ENCODE results near the gene ABHD2. TPM values are rescaled to one million over a fixed set of nuclear protein-coding genes. Genes with fewer than 3 reads are reported as not detected.

Gene ABHD2
- total RNA-seq, 1 experiment from 2014 or later: 15.6 TPM

DNA sequence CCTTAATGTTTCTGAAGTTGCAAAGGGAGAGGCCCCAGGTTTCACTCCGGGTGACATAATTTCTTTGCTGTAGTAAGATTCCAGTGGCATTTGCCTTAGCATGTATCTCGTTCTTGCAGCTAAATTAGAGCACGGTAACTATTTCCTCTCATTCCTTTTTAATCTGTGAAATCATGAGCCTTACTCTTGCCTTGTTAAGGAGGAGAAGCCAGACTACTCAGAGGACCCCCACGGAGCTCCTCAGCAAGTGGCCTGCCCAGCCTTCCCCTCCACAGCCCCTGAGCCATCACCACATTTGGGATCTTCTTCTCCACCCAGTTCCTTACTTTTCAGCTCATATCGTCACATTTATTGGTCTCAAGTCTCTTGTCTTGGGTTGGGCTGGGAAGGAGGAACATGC, 54.2 kb downstream of the ABHD2 start:
- H2BK12ac ChIP-seq (ENCODE audit: insufficient read length, low read depth, low read length): no peak overlapping the region
- H3K4me1 Mint-ChIP-seq: peaks cover 6 to 8% of the 10 kb centered on the region in 2 experiments
- H3K79me2 ChIP-seq (ENCODE audit: insufficient read depth, low read length): no peaks in the 10 kb centered on the region
- no peak overlapping the region for H3K4me2 ChIP-seq (ENCODE audit: insufficient read depth, insufficient read length, low read length)
- no peaks in the 10 kb centered on the region for H3K27me3 Mint-ChIP-seq (ENCODE audit: low read depth)
- H3K56ac ChIP-seq (ENCODE audit: insufficient read length, low read depth, low read length): no peak overlapping the region
- no peak overlapping the region for H4K5ac ChIP-seq (ENCODE audit: insufficient read length, low read depth, low read length)
- no peak overlapping the region for H3K18ac ChIP-seq (ENCODE audit: insufficient read length, low read depth, low read length)
- H2AFZ ChIP-seq (ENCODE audit: low read length): no peak overlapping the region
- no peaks in the 10 kb centered on the region for H3K4me1 ChIP-seq (ENCODE audit: insufficient read depth, low read length)
- H4K91ac ChIP-seq (ENCODE audit: insufficient read length, low read depth, low read length): no peak overlapping the region
- no peak overlapping the region for H2AK5ac ChIP-seq (ENCODE audit: insufficient read length, low read length)
- H2BK5ac ChIP-seq (ENCODE audit: insufficient read length, low read length): no peak overlapping the region
- H3K23ac ChIP-seq (ENCODE audit: insufficient read length, low read depth, low read length): no peak overlapping the region
- no peak overlapping the region for H2BK15ac ChIP-seq (ENCODE audit: low read depth, low read length)
- no peaks in the 10 kb centered on the region for H3K27me3 ChIP-seq (ENCODE audit: insufficient read depth, low read length)
- H3K9ac ChIP-seq (ENCODE audit: extremely low read depth, insufficient read length, low read length): no peak overlapping the region
- no peak overlapping the region for H2BK120ac ChIP-seq (ENCODE audit: low read depth, low read length, poor library complexity, severe bottlenecking)
- no peaks in the 10 kb centered on the region; a peak in 1 of 7 replicates for H3K36me3 Mint-ChIP-seq (ENCODE audit: insufficient read depth in 1 of 3, low read depth in 3 of 3)
- no peak overlapping the region for H3K27ac Mint-ChIP-seq
- no peak overlapping the region for H3T11ph ChIP-seq (ENCODE audit: low read length)
- no peak for DNase-seq
- no peak overlapping the region for H4K8ac ChIP-seq (replicated peaks; ENCODE audit: insufficient read length, low read depth, low read length)
- H3K23me2 ChIP-seq (ENCODE audit: insufficient read length, low read depth, low read length, poor library complexity, severe bottlenecking): no peaks in the 10 kb centered on the region
- no peaks in the 10 kb centered on the region for H3K79me1 ChIP-seq (ENCODE audit: insufficient read depth, low read depth, low read length, poor library complexity, severe bottlenecking)
- H3K4me3 Mint-ChIP-seq: no peak overlapping the region
- H3K27ac ChIP-seq (ENCODE audit: insufficient read length, low read depth, low read length): no peak overlapping the region
- H4K20me1 ChIP-seq (ENCODE audit: control insufficient read depth, insufficient read depth, insufficient read length): no peaks in the 10 kb centered on the region
- TF ChIP-seq, protein P1, sequence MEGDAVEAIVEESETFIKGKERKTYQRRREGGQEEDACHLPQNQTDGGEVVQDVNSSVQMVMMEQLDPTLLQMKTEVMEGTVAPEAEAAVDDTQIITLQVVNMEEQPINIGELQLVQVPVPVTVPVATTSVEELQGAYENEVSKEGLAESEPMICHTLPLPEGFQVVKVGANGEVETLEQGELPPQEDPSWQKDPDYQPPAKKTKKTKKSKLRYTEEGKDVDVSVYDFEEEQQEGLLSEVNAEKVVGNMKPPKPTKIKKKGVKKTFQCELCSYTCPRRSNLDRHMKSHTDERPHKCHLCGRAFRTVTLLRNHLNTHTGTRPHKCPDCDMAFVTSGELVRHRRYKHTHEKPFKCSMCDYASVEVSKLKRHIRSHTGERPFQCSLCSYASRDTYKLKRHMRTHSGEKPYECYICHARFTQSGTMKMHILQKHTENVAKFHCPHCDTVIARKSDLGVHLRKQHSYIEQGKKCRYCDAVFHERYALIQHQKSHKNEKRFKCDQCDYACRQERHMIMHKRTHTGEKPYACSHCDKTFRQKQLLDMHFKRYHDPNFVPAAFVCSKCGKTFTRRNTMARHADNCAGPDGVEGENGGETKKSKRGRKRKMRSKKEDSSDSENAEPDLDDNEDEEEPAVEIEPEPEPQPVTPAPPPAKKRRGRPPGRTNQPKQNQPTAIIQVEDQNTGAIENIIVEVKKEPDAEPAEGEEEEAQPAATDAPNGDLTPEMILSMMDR (conservative IDR thresholded peaks at IDR 0.05): no peak
- H3K4ac ChIP-seq (ENCODE audit: low read depth, low read length): no peak overlapping the region
- no peak overlapping the region for H2BK20ac ChIP-seq (ENCODE audit: low read depth, low read length, poor library complexity, severe bottlenecking)
- H3K9me3 ChIP-seq (ENCODE audit: control insufficient read depth, low read depth, low read length): no peaks in the 10 kb centered on the region
- no CpG with 5 or more reads among the region's 5 CpGs for WGBS (ENCODE audit: extremely low coverage, insufficient read length, low lambda C conversion rate)
- H3K14ac ChIP-seq (ENCODE audit: insufficient read depth, low read length): no peak overlapping the region
- no peaks in the 10 kb centered on the region for H3K9me3 Mint-ChIP-seq
